ENCODE measurements around the gene APOL4.
"Not testable (repeated sequence)": the region's sequence is repeated elsewhere in the genome, so short reads cannot be mapped to it uniquely, and the experiment has no call there.

Gene APOL4

GRCh38 chr22:36182056-36182455, 19.6 kb downstream of the APOL4 start:
- no peak for DNase-seq

- DNase-seq, result no peak
Observed at GRCh38 chr22:36180928-36181327, 20.7 kb downstream of the APOL4 start.

GRCh38 chr22:36180038-36180880, 21.4 kb downstream of the APOL4 start:
- peak; percentile 73 to 80 (median 78) for DNase-seq

- no peak for DNase-seq
Observed at GRCh38 chr22:36177160-36177559, 24.4 kb downstream of the APOL4 start.

DNA sequence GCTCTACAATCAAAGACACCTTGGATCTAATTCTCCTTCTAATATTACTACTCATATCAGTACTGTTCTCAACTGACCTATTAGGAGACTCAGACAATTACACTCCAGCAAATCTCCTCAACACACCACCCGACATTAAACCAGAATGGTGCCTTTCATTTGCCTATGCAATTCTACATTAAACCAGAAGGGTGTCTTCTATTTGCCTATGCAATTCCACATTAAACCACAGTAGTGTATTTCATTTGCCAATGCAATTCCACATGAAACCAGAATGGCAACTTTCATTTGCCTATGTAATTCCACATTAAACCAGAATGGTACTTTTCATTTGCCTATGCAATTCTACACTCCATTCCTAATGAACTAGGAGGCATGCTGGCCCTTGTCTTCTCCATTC, 25.7 kb downstream of the APOL4 start:
- no peak for DNase-seq

DNA sequence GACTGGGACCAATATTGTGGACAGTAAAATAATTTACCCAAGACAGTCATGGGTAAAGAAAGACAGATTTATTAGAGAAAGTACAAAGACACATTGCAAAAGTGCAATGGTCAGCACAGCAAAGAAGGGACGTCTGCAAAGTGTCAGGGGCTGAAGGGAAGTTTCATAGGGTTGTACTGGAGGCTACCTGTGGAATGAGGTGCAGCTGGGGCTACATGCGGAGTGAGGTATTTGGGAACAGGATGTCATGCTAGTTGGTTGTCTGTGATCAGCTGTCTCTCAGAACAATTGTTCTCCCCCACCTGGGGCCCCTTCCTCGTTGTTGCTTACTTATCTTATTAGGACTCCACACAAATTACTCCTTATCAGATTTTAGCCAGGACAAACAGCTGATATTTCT, 29.7 kb downstream of the APOL4 start:
- no peak for DNase-seq

GRCh38 chr22:36166518-36167220, 34.9 kb downstream of the APOL4 start:
- no peak for DNase-seq

GRCh38 chr22:36166086-36166485, 35.5 kb downstream of the APOL4 start:
- DNase-seq, result no peak

DNA sequence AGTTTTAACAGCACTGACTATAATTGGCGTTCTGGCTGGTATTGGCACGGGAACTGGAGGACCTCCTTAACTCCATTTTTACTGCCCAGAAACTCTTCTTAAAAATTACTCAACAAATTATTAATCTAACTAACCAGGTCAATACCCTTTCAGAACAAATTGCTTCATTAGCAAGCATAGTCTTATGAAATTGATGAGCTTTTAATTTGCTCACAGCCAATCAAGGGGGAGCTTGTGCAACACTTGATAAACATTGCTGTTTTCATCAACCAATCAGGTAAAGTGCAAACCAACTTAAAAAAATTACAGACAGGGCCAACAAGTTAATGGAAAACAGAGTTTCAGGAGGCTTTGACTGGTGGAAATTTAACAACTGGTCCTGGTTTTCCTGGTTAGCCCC, 36.5 kb downstream of the APOL4 start:
- no peak for DNase-seq

- no peak for DNase-seq
Observed at GRCh38 chr22:36164621-36165020, 37.0 kb downstream of the APOL4 start.

DNA sequence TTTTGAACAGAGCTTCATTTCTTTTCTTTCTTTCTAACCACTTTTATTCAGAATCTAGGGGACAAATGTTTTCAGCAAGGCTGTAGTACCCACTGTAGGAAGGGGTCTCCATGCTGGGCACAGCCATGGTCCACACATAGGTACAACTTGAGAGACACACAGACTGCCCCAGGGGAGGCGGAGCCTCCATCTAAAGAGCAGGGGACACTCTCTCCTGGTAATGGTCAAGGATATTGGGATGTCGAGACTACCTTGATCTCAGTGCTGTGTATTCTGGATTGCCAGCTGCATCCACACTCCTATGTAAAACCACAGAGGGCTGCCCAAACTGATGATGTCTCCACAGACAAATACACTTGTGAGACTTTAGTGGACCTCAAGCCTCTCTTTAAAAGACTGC, 38.1 kb downstream of the APOL4 start:
- DNase-seq, result no peak

GRCh38 chr22:36162127-36163034, 39.2 kb downstream of the APOL4 start:
- no peak for DNase-seq

- DNase-seq, result not testable (repeated sequence)
Observed at GRCh38 chr22:36161793-36162126, 39.8 kb downstream of the APOL4 start.

GRCh38 chr22:36160499-36160942, 41.1 kb downstream of the APOL4 start, which contains the start of gene APOL3:
Gene APOL3 (minus strand): TSS chr22:36160755. CDS start chr22:36149055, 11,700 bp downstream.
- DNase-seq, result peak in 1 of 4 experiments; percentile 16

- peak; percentile 21 to 37 (median 30) for DNase-seq
Observed at GRCh38 chr22:36156515-36157419, 44.8 kb downstream of the APOL4 start.

GRCh38 chr22:36156119-36156514, 45.5 kb downstream of the APOL4 start:
- DNase-seq, result no peak

DNA sequence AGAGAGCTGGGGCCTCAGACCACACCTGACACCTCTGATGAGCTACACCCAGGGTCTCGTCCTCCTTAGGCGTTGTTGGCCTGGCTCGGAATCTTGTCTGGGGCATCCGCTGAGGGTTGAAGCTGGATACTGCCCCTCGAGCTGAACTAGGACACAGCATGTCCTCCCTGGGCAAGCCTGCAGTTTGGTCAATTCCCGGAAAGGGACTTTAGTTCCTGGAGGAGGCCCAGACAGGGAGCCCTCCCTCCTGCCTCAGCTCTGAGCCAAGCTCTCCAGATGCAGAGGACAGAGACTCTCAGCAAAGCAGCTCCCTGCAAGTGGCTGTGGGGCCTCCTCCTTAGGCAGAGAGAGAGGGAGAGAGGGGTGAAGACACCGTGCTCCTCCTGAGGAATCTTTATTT, 45.9 kb downstream of the APOL4 start:
- no peak for DNase-seq

DNA sequence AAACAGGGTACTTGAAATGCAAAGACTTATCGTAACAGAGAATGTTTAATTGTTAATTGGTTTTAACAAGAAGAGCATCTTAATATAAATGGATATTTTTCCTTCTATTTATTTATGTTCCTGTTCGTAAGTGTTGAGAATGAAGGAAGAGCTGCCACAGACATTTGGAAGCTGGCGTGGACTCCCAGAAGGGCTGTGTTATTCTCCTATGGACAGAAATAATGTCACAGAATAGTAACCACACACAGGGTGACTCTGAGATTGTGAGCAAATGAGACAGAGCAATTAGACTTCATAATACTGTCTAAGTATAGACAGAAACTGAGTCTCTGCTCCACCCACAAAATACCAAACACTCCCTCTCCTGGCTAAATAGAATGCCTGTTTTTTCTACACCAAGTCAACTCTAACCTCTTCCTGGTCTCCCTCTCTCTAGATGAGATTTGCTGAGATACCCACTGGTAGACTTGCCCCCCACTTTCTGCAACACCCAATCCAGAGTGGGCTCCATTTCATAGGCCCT, 47.1 kb downstream of the APOL4 start:
- no peak for DNase-seq

DNA sequence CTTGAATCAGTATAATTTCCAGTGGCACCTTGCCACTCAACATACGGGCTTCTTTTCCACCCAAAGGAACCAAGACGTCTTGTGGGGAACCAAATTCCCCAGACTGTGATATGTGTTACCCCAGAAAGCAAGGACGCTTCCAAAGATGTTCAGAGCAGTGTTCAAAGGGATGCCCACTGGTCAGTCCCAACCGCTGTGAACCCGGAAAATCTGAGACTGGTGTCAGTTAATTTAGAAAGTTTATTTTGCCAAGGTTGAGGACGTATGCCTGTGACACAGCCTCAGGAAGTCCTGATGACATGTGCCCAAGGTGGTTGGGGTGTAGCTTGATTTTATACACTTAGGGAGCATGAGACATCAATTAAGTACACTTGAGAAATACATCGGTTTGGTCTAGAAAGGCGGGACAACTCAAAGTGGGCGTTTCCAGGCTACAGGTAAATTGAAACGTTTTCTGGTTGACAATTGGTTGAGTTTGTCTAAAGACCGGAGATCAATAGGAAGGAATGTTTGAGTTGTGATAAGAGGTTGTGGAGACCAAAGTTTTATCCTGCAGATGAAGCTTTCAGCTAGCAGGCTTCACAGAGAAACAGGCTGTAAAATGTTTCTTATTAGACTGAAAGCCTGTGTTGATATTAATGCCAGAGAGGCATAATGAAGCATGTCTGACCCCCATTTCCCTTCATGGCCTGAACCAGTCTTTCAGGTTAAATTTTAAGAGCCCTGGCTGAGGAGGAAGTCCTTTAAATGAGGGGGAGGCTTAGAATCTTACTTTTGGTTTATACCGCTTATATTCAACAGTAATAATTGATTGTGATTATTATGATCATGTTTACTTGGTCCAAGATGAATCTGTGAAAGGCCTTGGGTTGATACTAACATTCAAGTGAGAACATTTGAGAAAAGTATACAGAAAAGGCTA, 47.8 kb downstream of the APOL4 start:
- no peak for DNase-seq

DNA sequence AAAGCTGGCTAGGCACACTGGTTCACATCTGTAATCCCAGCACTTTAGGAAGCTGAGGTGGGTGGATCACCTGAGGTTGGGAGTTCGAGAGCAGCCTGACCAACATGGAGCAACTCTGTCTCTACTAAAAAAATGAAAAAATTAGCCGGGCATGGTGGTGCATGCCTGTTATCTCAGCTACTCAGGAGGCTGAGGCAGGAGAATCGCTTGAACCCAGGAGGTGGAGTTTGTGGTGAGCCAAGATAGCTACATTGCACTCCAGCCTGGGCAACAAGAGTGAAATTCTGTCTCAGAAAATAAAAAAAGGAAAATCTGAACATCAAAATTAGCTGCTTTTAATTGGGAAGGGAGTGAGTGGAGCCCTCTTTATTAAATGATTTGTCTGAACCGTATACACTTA, 48.8 kb downstream of the APOL4 start:
- DNase-seq, result not testable (repeated sequence)

- DNase-seq, result no peak
Observed at GRCh38 chr22:36152088-36152487, 49.5 kb downstream of the APOL4 start.

Data from activated CD4-positive, CD25-positive, alpha-beta regulatory T cell (primary cell).